Vagina (tissue), 2 donors: ENCODE measurements around the gene CD101. TPM values are rescaled to one million over a fixed set of nuclear protein-coding genes. Genes with fewer than 3 reads are reported as not detected.

Experiments used
- DNase-seq, 2 donors: peaks; one replicate each; pipeline ENCODE4 v3.0.0-alpha.2; 2017; ENCODE audit errors: extremely low spot score in 2 of 2
- H3K27ac ChIP-seq: fragments of 200-600 bp; sonication (generic); one replicate; pipeline ENCODE4 v1.5.1; 2019
- H3K27me3 ChIP-seq: fragments of 200-600 bp; sonication (generic); one replicate; pipeline ENCODE4 v1.5.1; 2019
- H3K36me3 ChIP-seq, 2 donors: fragments of 200-600 bp; sonication (generic); one replicate each; pipeline ENCODE4 v1.5.1; 2017 to 2019
- H3K4me1 ChIP-seq: fragments of 200-600 bp; sonication (generic); one replicate; pipeline ENCODE4 v1.5.1; 2019
- H3K4me3 ChIP-seq, 2 donors: fragments of 200-600 bp; sonication (generic); 1 replicate in 1 of 2; 2 replicates in 1 of 2; pipeline ENCODE4 v1.5.1; 2016 to 2019
- H3K9me3 ChIP-seq: fragments of 200-600 bp; sonication (generic); one replicate; pipeline ENCODE4 v1.5.1; 2019
- POLR2A ChIP-seq, 2 donors: fragments of 450-650 bp; IDR thresholded peaks; one replicate each; pipeline ENCODE4 v1.6.1; 2017; ENCODE audit warnings: antibody characterized with exemption in 2 of 2, mild to moderate bottlenecking in 2 of 2, moderate library complexity in 2 of 2
- POLR2AphosphoS5 ChIP-seq, 2 donors: sonication (generic); formaldehyde crosslinking; IDR thresholded peaks; one replicate each; pipeline ENCODE4 v1.9.0; 2017; ENCODE audit warnings: antibody characterized with exemption in 2 of 2, mild to moderate bottlenecking in 2 of 2, low read depth in 1 of 2; ENCODE audit not compliant: insufficient read depth in 1 of 2
- intact Hi-C: fragments of 100-400 bp; cut with DNase I; formaldehyde crosslinking; loops from one replicate; pipeline ENCODE4 v1.15.1; 2023
- total RNA-seq: library from RNA; depleted of rRNA; stranded (reverse); fragments of >200 nt; gene quantifications from one replicate; pipeline ENCODE4 v1.2.3, GENCODE V29; 2016
- TF ChIP-seq, protein P1 (sequence below), 3 experiments: fragments of 450-650 bp in 2 of 3; fragments of 200-600 bp in 1 of 3; sonication (generic) in 1 of 3; IDR thresholded peaks; one replicate each; pipeline ENCODE4 v1.5.1; 2017 to 2019; ENCODE audit warnings: antibody characterized with exemption in 3 of 3, mild to moderate bottlenecking in 2 of 3, moderate library complexity in 2 of 3

The CD101 gene
- total RNA-seq, 1 donor from 2014 or later, result 3.9 TPM

DNA sequence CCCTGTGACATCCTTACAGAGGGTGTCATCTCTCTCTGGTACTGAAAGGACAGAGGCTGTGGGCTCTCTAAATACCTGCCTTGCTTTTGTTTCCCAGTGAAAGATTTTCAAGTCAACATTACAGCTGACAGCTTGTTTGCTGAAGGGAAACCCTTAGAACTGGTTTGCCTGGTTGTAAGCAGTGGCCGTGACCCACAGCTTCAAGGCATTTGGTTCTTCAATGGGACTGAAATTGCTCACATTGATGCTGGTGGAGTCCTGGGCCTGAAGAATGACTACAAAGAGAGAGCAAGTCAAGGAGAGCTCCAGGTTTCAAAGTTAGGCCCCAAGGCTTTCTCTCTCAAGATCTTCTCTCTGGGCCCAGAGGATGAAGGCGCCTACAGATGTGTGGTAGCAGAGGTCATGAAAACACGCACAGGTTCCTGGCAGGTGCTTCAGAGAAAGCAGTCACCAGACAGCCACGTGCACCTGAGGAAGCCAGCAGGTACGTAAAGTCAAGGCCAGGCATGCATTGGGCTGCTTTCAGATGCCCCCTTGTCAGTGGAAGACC lies 11.8 kb downstream of the CD101 start:
- no peaks in the 10 kb centered on the region for H3K36me3 ChIP-seq
- no peaks in the 10 kb centered on the region for H3K27me3 ChIP-seq
- intact Hi-C loops, result no loop called here
- no peak for TF ChIP-seq POLR2AphosphoS5 (IDR thresholded peaks at IDR 0.05; ENCODE audit: insufficient read depth in 1 of 2, low read depth in 1 of 2)
- TF ChIP-seq, protein P1, sequence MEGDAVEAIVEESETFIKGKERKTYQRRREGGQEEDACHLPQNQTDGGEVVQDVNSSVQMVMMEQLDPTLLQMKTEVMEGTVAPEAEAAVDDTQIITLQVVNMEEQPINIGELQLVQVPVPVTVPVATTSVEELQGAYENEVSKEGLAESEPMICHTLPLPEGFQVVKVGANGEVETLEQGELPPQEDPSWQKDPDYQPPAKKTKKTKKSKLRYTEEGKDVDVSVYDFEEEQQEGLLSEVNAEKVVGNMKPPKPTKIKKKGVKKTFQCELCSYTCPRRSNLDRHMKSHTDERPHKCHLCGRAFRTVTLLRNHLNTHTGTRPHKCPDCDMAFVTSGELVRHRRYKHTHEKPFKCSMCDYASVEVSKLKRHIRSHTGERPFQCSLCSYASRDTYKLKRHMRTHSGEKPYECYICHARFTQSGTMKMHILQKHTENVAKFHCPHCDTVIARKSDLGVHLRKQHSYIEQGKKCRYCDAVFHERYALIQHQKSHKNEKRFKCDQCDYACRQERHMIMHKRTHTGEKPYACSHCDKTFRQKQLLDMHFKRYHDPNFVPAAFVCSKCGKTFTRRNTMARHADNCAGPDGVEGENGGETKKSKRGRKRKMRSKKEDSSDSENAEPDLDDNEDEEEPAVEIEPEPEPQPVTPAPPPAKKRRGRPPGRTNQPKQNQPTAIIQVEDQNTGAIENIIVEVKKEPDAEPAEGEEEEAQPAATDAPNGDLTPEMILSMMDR (IDR thresholded peaks at IDR 0.05), result no peak
- no peak for TF ChIP-seq POLR2A (IDR thresholded peaks at IDR 0.05)
- H3K4me1 ChIP-seq, result no peaks in the 10 kb centered on the region
- H3K27ac ChIP-seq, result no peak overlapping the region
- no peak for DNase-seq
- no peaks in the 10 kb centered on the region for H3K9me3 ChIP-seq
- no peak overlapping the region for H3K4me3 ChIP-seq

DNA sequence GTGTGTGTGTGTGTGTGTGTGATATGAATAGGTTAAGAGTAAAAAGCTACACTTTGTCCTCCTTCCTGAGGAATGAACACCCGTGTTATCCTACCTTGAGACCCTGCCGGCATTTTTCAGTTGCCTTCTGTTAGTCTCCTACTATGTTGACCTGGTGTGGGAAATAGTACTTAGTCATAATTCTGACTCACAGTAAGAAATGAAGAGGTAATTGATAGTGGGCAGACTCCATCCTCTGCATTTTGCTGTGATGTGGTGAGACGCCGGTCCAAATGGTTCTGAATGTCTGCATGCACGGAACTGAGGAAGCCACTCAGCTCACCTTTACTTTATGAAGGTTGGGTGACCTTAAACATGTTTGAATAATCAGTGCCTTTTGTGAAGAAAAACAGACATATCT lies 12.6 kb downstream of the CD101 start:
- no peaks in the 10 kb centered on the region for H3K36me3 ChIP-seq
- H3K4me3 ChIP-seq, result no peak overlapping the region
- TF ChIP-seq, protein P1 (IDR thresholded peaks at IDR 0.05), result no peak
- DNase-seq, result no peak
- H3K27ac ChIP-seq, result no peak overlapping the region
- H3K9me3 ChIP-seq, result no peaks in the 10 kb centered on the region
- intact Hi-C loops, result no loop called here
- H3K4me1 ChIP-seq, result no peaks in the 10 kb centered on the region
- no peaks in the 10 kb centered on the region for H3K27me3 ChIP-seq

DNA sequence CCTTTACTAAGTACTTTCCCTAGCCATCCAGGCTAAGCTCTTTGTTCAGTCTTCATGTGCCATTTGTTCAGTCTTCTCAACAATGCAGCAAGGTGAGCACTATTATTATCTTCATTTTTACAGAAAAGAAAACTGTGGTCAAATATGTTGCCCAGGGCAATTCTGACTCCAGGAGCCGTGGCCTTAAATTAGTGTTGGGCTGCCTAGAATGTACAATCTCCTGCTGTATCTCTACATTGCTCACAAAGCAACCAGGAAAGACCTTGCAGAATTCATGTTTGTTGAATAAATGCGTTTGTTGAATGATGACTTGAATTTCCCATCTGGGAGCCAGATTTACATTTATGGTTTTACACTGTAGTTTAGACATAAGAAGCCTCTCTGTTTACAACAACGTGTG lies 14.2 kb downstream of the CD101 start:
- no peak overlapping the region for H3K4me3 ChIP-seq
- no peak for DNase-seq
- H3K4me1 ChIP-seq, result no peaks in the 10 kb centered on the region
- no peaks in the 10 kb centered on the region for H3K27me3 ChIP-seq
- no peaks in the 10 kb centered on the region for H3K36me3 ChIP-seq
- no peak overlapping the region for H3K27ac ChIP-seq
- intact Hi-C loops, result no loop called here
- H3K9me3 ChIP-seq, result no peaks in the 10 kb centered on the region
- TF ChIP-seq, protein P1 (IDR thresholded peaks at IDR 0.05), result no peak
- TF ChIP-seq POLR2AphosphoS5 (IDR thresholded peaks at IDR 0.05; ENCODE audit: insufficient read depth in 1 of 2, low read depth in 1 of 2) (no peak), POLR2A (IDR thresholded peaks at IDR 0.05) (no peak)

DNA sequence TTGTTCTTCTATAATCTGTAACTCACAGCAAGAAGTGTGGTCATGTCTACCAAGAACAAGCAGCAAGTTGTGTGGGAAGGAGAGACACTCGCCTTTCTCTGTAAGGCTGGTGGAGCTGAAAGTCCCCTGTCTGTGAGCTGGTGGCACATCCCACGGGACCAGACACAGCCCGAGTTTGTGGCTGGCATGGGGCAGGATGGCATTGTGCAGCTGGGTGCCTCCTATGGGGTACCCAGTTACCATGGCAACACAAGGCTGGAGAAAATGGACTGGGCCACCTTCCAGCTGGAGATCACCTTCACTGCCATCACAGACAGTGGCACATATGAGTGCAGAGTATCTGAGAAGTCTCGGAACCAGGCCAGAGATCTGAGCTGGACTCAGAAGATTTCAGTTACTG lies 15.5 kb downstream of the CD101 start:
- DNase-seq, result no peak

DNA sequence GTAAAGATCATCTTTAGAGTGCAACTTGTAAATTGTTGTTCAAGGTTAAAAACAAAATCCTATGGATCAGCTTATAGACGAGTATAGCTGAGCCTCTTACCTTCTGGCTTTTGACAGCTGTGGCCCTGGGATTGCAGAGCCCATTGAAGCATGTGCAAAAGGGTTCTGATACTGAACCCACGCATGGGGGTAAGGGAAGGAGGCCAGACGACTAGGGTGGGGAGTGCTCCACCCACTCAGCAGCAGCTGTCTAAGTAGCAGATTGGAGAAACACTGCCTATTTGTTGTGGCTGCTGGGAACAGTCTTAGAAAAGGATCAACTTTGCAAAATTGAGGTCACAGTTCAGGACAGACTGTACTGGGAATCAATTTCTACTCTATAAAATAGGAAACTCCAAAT lies 16.1 kb downstream of the CD101 start:
- no peaks in the 10 kb centered on the region for H3K9me3 ChIP-seq
- no peak overlapping the region for H3K4me3 ChIP-seq
- no peak for DNase-seq
- intact Hi-C loops, result no loop called here
- TF ChIP-seq POLR2A (IDR thresholded peaks at IDR 0.05) (no peak), POLR2AphosphoS5 (IDR thresholded peaks at IDR 0.05; ENCODE audit: insufficient read depth in 1 of 2, low read depth in 1 of 2) (no peak)
- TF ChIP-seq, protein P1 (IDR thresholded peaks at IDR 0.05), result no peak
- H3K36me3 ChIP-seq, result no peaks in the 10 kb centered on the region
- no peaks in the 10 kb centered on the region for H3K4me1 ChIP-seq
- H3K27me3 ChIP-seq, result no peaks in the 10 kb centered on the region
- H3K27ac ChIP-seq, result no peak overlapping the region

More for the DNA sequence above, 15.5 kb downstream of the CD101 start:
- Histone ChIP-seq H3K9me3 (no peaks in the 10 kb centered on the region), H3K27ac (no peak overlapping the region), H3K4me1 (no peaks in the 10 kb centered on the region), H3K27me3 (no peaks in the 10 kb centered on the region), H3K4me3 (no peak overlapping the region), H3K36me3 (no peaks in the 10 kb centered on the region)
- TF ChIP-seq, protein P1 (IDR thresholded peaks at IDR 0.05), result no peak
- TF ChIP-seq POLR2AphosphoS5 (IDR thresholded peaks at IDR 0.05; ENCODE audit: insufficient read depth in 1 of 2, low read depth in 1 of 2) (no peak), POLR2A (IDR thresholded peaks at IDR 0.05) (no peak)
- intact Hi-C loops, result no loop called here
